Liver (tissue), 9 donors: Measurements from ENCODE around the gene ARHGEF28. TPM values are rescaled to one million over a fixed set of nuclear protein-coding genes. Genes with fewer than 3 reads are reported as not detected.

Source experiments
- DNase-seq: peaks from one replicate; pipeline ENCODE4 v3.0.0-alpha.2; 2017; ENCODE audit warnings: low spot score
- H3K27ac ChIP-seq, 2 donors: one replicate each; pipeline ENCODE4 v1.7.0; 2013; ENCODE audit warnings: inconsistent platforms in 2 of 2, low read length in 2 of 2, control low read depth in 1 of 2, low read depth in 1 of 2, mild to moderate bottlenecking in 1 of 2
- H3K27me3 ChIP-seq, 4 donors: one replicate each; pipeline versions ENCODE4 v1.6.1 to v1.7.0; 2013; ENCODE audit warnings: low read length in 3 of 4, inconsistent platforms in 1 of 4, mild to moderate bottlenecking in 1 of 4, moderate library complexity in 1 of 4; ENCODE audit not compliant: control insufficient read depth in 4 of 4, insufficient read depth in 4 of 4
- H3K36me3 ChIP-seq, 4 donors: one replicate each; pipeline versions ENCODE4 v1.6.1 to v1.7.0; 2013; ENCODE audit warnings: low read length in 3 of 4, mild to moderate bottlenecking in 3 of 4, low read depth in 1 of 4, moderate library complexity in 1 of 4; ENCODE audit not compliant: control insufficient read depth in 4 of 4, insufficient read depth in 3 of 4
- H3K4me1 ChIP-seq, 4 donors: one replicate each; pipeline versions ENCODE4 v1.6.1 to v1.7.0; 2013; ENCODE audit warnings: low read length in 3 of 4, mild to moderate bottlenecking in 3 of 4, moderate library complexity in 1 of 4; ENCODE audit not compliant: control insufficient read depth in 4 of 4, insufficient read depth in 4 of 4
- H3K4me3 ChIP-seq, 3 donors: one replicate each; pipeline versions ENCODE4 v1.6.1 to v1.7.0; 2013; ENCODE audit warnings: low read length in 3 of 3, control low read depth in 1 of 3, low read depth in 1 of 3, mild to moderate bottlenecking in 1 of 3
- H3K9ac ChIP-seq, 2 donors: one replicate each; pipeline ENCODE4 v1.7.0; 2013; ENCODE audit warnings: low read length in 2 of 2, mild to moderate bottlenecking in 2 of 2, moderate library complexity in 2 of 2, control low read depth in 1 of 2, low read depth in 1 of 2
- H3K9me3 ChIP-seq, 4 donors: one replicate each; pipeline versions ENCODE4 v1.6.1 to v1.7.0; 2013; ENCODE audit warnings: low read length in 3 of 4; ENCODE audit not compliant: control insufficient read depth in 4 of 4
- ATF3 ChIP-seq: IDR thresholded peaks from 2 replicates; pipeline ENCODE4 v1.6.1; 2016; ENCODE audit warnings: antibody characterized with exemption
- CTCF ChIP-seq: fragments of 150-350 bp; IDR thresholded peaks from 2 replicates; pipeline ENCODE4 v1.5.1; 2017; ENCODE audit warnings: improper control_type of control experiment, low read depth, low read length; ENCODE audit not compliant: missing input control
- EGR1 ChIP-seq, 2 donors: IDR thresholded peaks; 2 replicates each; pipeline ENCODE4 v1.6.1; 2016 to 2018; ENCODE audit warnings: antibody characterized with exemption in 2 of 2, low read depth in 2 of 2
- FOXA1 ChIP-seq: IDR thresholded peaks from 2 replicates; pipeline ENCODE4 v1.6.1; 2016; ENCODE audit warnings: antibody characterized with exemption
- HNF4A ChIP-seq, 2 donors: conservative IDR thresholded peaks; 2 replicates each; pipeline ENCODE4 v1.6.1; 2016; ENCODE audit warnings: antibody characterized with exemption in 2 of 2, mild to moderate bottlenecking in 2 of 2
- HNF4G ChIP-seq: IDR thresholded peaks from 2 replicates; pipeline ENCODE4 v1.6.1; 2016; ENCODE audit warnings: antibody characterized with exemption
- MAX ChIP-seq: IDR thresholded peaks from 2 replicates; pipeline ENCODE4 v1.6.1; 2016; ENCODE audit warnings: antibody characterized with exemption
- RAD21 ChIP-seq, 2 donors: IDR thresholded peaks; 2 replicates each; pipeline ENCODE4 v1.6.1; 2016; ENCODE audit warnings: antibody characterized with exemption in 2 of 2, mild to moderate bottlenecking in 2 of 2
- REST ChIP-seq: IDR thresholded peaks from 2 replicates; pipeline ENCODE4 v1.6.1; 2016; ENCODE audit warnings: antibody characterized with exemption, mild to moderate bottlenecking
- RXRA ChIP-seq, 2 donors: IDR thresholded peaks; 2 replicates each; pipeline ENCODE4 v1.6.1; 2017 to 2018; ENCODE audit warnings: antibody characterized with exemption in 2 of 2, mild to moderate bottlenecking in 1 of 2
- SP1 ChIP-seq: IDR thresholded peaks from 2 replicates; pipeline ENCODE4 v1.6.1; 2018; ENCODE audit warnings: antibody characterized with exemption, mild to moderate bottlenecking
- TAF1 ChIP-seq: conservative IDR thresholded peaks from 2 replicates; pipeline ENCODE4 v1.6.1; 2016; ENCODE audit warnings: antibody characterized with exemption, mild to moderate bottlenecking
- ZBTB33 ChIP-seq: IDR thresholded peaks from 2 replicates; pipeline ENCODE4 v1.6.1; 2016; ENCODE audit warnings: antibody characterized with exemption
- WGBS: extraction: QIAGEN DNeasy Blood & Tissue Kit; methylation state at CpG from one replicate; pipeline ENCODE4 v1.1.7; 2013; 5-methylcytosine and 5-hydroxymethylcytosine counted together
- polyA plus RNA-seq, 2 donors: library from polyadenylated mRNA; stranded (reverse) in 1 of 2; unstranded in 1 of 2; fragments of 200-250 nt in 1 of 2; fragments of >200 nt in 1 of 2; fragmentation: Nextera tagmentation in 1 of 2; extraction: Ambion mirVana in 1 of 2; gene quantifications; one replicate each; pipeline versions ENCODE4 v1.2.1 to v1.2.3, GENCODE V29; 2013 to 2015
- total RNA-seq, 2 donors: library from RNA; depleted of rRNA; stranded (reverse); fragments of >200 nt; gene quantifications; one replicate each; pipeline ENCODE4 v1.2.3, GENCODE V29; 2014
- donor health status: healthy.
- donor health status: healthy.
- donor health status: healthy.
- donor health status: healthy.
- donor health status: healthy.

ARHGEF28 gene
- total and polyA plus RNA-seq, 4 donors, result 1.6 to 13.9 (median 3.6) TPM

- WGBS, result 24% methylated on average over 4 of the region's 4 CpGs
- no peak for DNase-seq
- Histone ChIP-seq H3K4me1 (peaks cover 3 to 13% (median 7%) of the 10 kb centered on the region in 4 donors), H3K27me3 (no peaks in the 10 kb centered on the region), H3K9me3 (no peaks in the 10 kb centered on the region), H3K4me3 (no peak overlapping the region), H3K36me3 (no peaks in the 10 kb centered on the region), H3K9ac (no peak overlapping the region), H3K27ac (no peak overlapping the region)
- TF ChIP-seq CTCF (peak; percentile 62), ATF3 (no peak), MAX (peak; percentile 30), RAD21 (IDR thresholded peaks at IDR 0.05) (peak; percentile 80 to 84), HNF4G (no peak), HNF4A (conservative IDR thresholded peaks at IDR 0.05) (peak in 1 of 2 donors; percentile 6)
Observed at GRCh38 chr5:73693573-73694061, 67.6 kb downstream of the ARHGEF28 start.

GRCh38 chr5:73694089-73694488 is 68.1 kb downstream of the ARHGEF28 start:
- H3K4me3 ChIP-seq, result no peak overlapping the region
- 69% methylated on average over 2 of the region's 2 CpGs for WGBS
- H3K9ac ChIP-seq, result no peak overlapping the region
- no peak overlapping the region for H3K27ac ChIP-seq
- H3K27me3 ChIP-seq, result no peaks in the 10 kb centered on the region
- TF ChIP-seq REST (no peak), FOXA1 (no peak), SP1 (no peak), ATF3 (no peak), MAX (no peak), EGR1 (IDR thresholded peaks at IDR 0.05; ENCODE audit: low read depth in 2 of 2) (no peak), RAD21 (IDR thresholded peaks at IDR 0.05) (no peak), ZBTB33 (no peak), TAF1 (no peak), RXRA (IDR thresholded peaks at IDR 0.05) (no peak)
- DNase-seq, result no peak
- peaks cover 3 to 13% (median 7%) of the 10 kb centered on the region in 4 donors for H3K4me1 ChIP-seq
- no peaks in the 10 kb centered on the region for H3K36me3 ChIP-seq
- H3K9me3 ChIP-seq, result no peaks in the 10 kb centered on the region
